Stomach (tissue), 9 donors: ENCODE measurements around the gene PKD2. TPM values are rescaled to one million over a fixed set of nuclear protein-coding genes. Genes with fewer than 3 reads are reported as not detected.

Source experiments
- DNase-seq, 2 donors: peaks; one replicate each; pipeline versions ENCODE4 v3.0.0 to v3.0.0-alpha.2; 2013 to 2019
- H3K27ac ChIP-seq, 5 donors: fragments of 200-600 bp in 4 of 5; sonication (generic) in 4 of 5; one replicate each; pipeline ENCODE4 v1.5.1; 2013 to 2019; ENCODE audit warnings: mild to moderate bottlenecking in 1 of 5, moderate library complexity in 1 of 5
- H3K27me3 ChIP-seq, 3 donors: fragments of 200-600 bp; sonication (generic); one replicate each; pipeline ENCODE4 v1.5.1; 2017 to 2019; ENCODE audit warnings: mixed run types in 1 of 3
- H3K36me3 ChIP-seq, 4 donors: fragments of 200-600 bp; sonication (generic); 1 replicate in 3 of 4; 2 replicates in 1 of 4; pipeline ENCODE4 v1.5.1; 2016 to 2019
- H3K4me1 ChIP-seq, 4 donors: fragments of 200-600 bp; sonication (generic); one replicate each; pipeline ENCODE4 v1.5.1; 2016 to 2019
- H3K4me3 ChIP-seq, 4 donors: fragments of 200-600 bp; sonication (generic) in 3 of 4; one replicate each; pipeline ENCODE4 v1.5.1; 2016 to 2019; ENCODE audit warnings: mild to moderate bottlenecking in 1 of 4
- H3K9me3 ChIP-seq, 4 donors: fragments of 200-600 bp; sonication (generic); one replicate each; pipeline ENCODE4 v1.5.1; 2016 to 2019
- CTCF ChIP-seq, 7 experiments: fragments of 450-650 bp in 4 of 7; fragments of 200-600 bp in 3 of 7; sonication (generic) in 3 of 7; IDR thresholded peaks; one replicate each; pipeline ENCODE4 v1.5.1; 2016 to 2019; ENCODE audit warnings: antibody characterized with exemption in 7 of 7, control low read depth in 2 of 7, mild to moderate bottlenecking in 1 of 7
- EP300 ChIP-seq: sonication (generic); formaldehyde crosslinking; IDR thresholded peaks from one replicate; pipeline ENCODE4 v1.6.1; 2017; ENCODE audit warnings: antibody characterized with exemption
- POLR2A ChIP-seq, 4 donors: fragments of 450-650 bp; IDR thresholded peaks; one replicate each; pipeline ENCODE4 v1.6.1; 2016; ENCODE audit warnings: antibody characterized with exemption in 4 of 4, control low read depth in 2 of 4, mild to moderate bottlenecking in 1 of 4, moderate library complexity in 1 of 4
- POLR2AphosphoS5 ChIP-seq, 3 donors: sonication (generic); formaldehyde crosslinking; IDR thresholded peaks; one replicate each; pipeline ENCODE4 v1.6.1; 2016; ENCODE audit warnings: antibody characterized with exemption in 3 of 3
- WGBS, 5 donors: extraction: QIAGEN DNeasy Blood & Tissue Kit in 3 of 5; methylation state at CpG; one replicate each; pipeline versions ENCODE4 v1.1.5 to v1.1.7; 2013 to 2018; 5-methylcytosine and 5-hydroxymethylcytosine counted together
- intact Hi-C: fragments of 100-400 bp; cut with DNase I; formaldehyde crosslinking; loops from one replicate; pipeline ENCODE4 v1.15.1; 2023; ENCODE audit warnings: low total_unique reads
- polyA plus RNA-seq, 3 donors: library from polyadenylated mRNA; stranded (reverse); fragments of 200-250 nt; gene quantifications; one replicate each; pipeline ENCODE4 v1.2.3, GENCODE V29; 2013
- total RNA-seq, 5 donors: library from RNA; depleted of rRNA; stranded (reverse); fragments of >200 nt; gene quantifications; one replicate each; pipeline versions ENCODE4 v1.1.0 to v1.2.3, GENCODE V29; 2014 to 2016
- donor health status: healthy with polysubstance abuse.
- donor health status: Bipolar disorder and iron deficiency.
- donor health status: healthy.

Gene PKD2
- total and polyA plus RNA-seq, 8 donors: 4.0 to 209 (median 32.7) TPM

GRCh38 chr4:87982036-87982435, 25.4 kb upstream of the PKD2 start:
- intact Hi-C loops: no loop called here
- no peaks in the 10 kb centered on the region for H3K9me3 ChIP-seq

GRCh38 chr4:87982446-87983010, 24.9 kb upstream of the PKD2 start:
- Histone ChIP-seq H3K9me3 (no peaks in the 10 kb centered on the region), H3K36me3 (no peaks in the 10 kb centered on the region), H3K4me3 (no peak overlapping the region), H3K27me3 (peaks cover 0 to 3% (median 0%) of the 10 kb centered on the region in 3 donors), H3K4me1 (no peaks in the 10 kb centered on the region), H3K27ac (no peak overlapping the region)
- 86 to 90% (median 89%) methylated on average over 13 of the region's 13 CpGs for WGBS, 5 donors
- DNase-seq: no peak
- intact Hi-C loops: no loop called here
- TF ChIP-seq CTCF (IDR thresholded peaks at IDR 0.05): no peak
- no peak for TF ChIP-seq POLR2A (IDR thresholded peaks at IDR 0.05)
- no peak for TF ChIP-seq POLR2AphosphoS5 (IDR thresholded peaks at IDR 0.05)
- no peak for TF ChIP-seq EP300

More at GRCh38 chr4:87982036-87982435, 25.4 kb upstream of the PKD2 start:
- Histone ChIP-seq H3K27ac (no peak overlapping the region), H3K36me3 (no peaks in the 10 kb centered on the region), H3K4me1 (no peaks in the 10 kb centered on the region), H3K4me3 (no peak overlapping the region), H3K27me3 (peaks cover 0 to 3% (median 0%) of the 10 kb centered on the region in 3 donors)
- DNase-seq: no peak
- TF ChIP-seq POLR2A (IDR thresholded peaks at IDR 0.05) (no peak), POLR2AphosphoS5 (IDR thresholded peaks at IDR 0.05) (no peak), EP300 (no peak), CTCF (IDR thresholded peaks at IDR 0.05) (no peak)
- 64 to 87% (median 78%) methylated on average over 1 of the region's 1 CpG for WGBS, 5 donors

GRCh38 chr4:87983996-87984395, 23.4 kb upstream of the PKD2 start:
- 89 to 97% (median 95%) methylated on average over 2 of the region's 2 CpGs for WGBS, 5 donors

GRCh38 chr4:87985097-87985886, 22.1 kb upstream of the PKD2 start:
- H3K27ac ChIP-seq: no peak overlapping the region
- H3K27me3 ChIP-seq: no peaks in the 10 kb centered on the region
- TF ChIP-seq POLR2A (IDR thresholded peaks at IDR 0.05) (no peak), CTCF (IDR thresholded peaks at IDR 0.05) (peak in 5 of 7 experiments; percentile 12 to 30 (median 22)), EP300 (no peak), POLR2AphosphoS5 (IDR thresholded peaks at IDR 0.05) (no peak)
- no peaks in the 10 kb centered on the region for H3K9me3 ChIP-seq
- intact Hi-C loops: no loop called here
- H3K4me3 ChIP-seq: no peak overlapping the region
- WGBS, 5 donors: 0 to 2% (median 0%) methylated on average over 1 of the region's 1 CpG
- no peaks in the 10 kb centered on the region for H3K4me1 ChIP-seq
- no peaks in the 10 kb centered on the region for H3K36me3 ChIP-seq
- DNase-seq: peak; percentile 46 to 75

More at GRCh38 chr4:87983996-87984395, 23.4 kb upstream of the PKD2 start:
- Histone ChIP-seq H3K4me1 (no peaks in the 10 kb centered on the region), H3K27me3 (no peaks in the 10 kb centered on the region), H3K36me3 (no peaks in the 10 kb centered on the region), H3K9me3 (no peaks in the 10 kb centered on the region), H3K27ac (no peak overlapping the region), H3K4me3 (no peak overlapping the region)
- no peak for DNase-seq
- intact Hi-C loops: no loop called here
- TF ChIP-seq EP300 (no peak), CTCF (IDR thresholded peaks at IDR 0.05) (no peak), POLR2A (IDR thresholded peaks at IDR 0.05) (no peak)
